SW480 (cell line): ENCODE data around the gene FANCD2.
A peak's percentile ranks its signal among the peaks of the same experiment; 100 is the strongest.
"Not testable (repeated sequence)": the region's sequence is repeated elsewhere in the genome, so short reads cannot be mapped to it uniquely, and the experiment has no call there.

Source experiments
- DNase-seq: peaks from one replicate; pipeline ENCODE4 v3.0.0-alpha.2; 2016; ENCODE audit warnings: low spot score

Gene FANCD2

GRCh38 chr3:10108091-10108490, 81.9 kb downstream of the FANCD2 start, which contains the start of gene FANCD2OS:
FANCD2OS (minus strand) TSS chr3:10108255; CDS start chr3:10104774, 3,481 bp downstream.
- DNase-seq: no peak

DNA sequence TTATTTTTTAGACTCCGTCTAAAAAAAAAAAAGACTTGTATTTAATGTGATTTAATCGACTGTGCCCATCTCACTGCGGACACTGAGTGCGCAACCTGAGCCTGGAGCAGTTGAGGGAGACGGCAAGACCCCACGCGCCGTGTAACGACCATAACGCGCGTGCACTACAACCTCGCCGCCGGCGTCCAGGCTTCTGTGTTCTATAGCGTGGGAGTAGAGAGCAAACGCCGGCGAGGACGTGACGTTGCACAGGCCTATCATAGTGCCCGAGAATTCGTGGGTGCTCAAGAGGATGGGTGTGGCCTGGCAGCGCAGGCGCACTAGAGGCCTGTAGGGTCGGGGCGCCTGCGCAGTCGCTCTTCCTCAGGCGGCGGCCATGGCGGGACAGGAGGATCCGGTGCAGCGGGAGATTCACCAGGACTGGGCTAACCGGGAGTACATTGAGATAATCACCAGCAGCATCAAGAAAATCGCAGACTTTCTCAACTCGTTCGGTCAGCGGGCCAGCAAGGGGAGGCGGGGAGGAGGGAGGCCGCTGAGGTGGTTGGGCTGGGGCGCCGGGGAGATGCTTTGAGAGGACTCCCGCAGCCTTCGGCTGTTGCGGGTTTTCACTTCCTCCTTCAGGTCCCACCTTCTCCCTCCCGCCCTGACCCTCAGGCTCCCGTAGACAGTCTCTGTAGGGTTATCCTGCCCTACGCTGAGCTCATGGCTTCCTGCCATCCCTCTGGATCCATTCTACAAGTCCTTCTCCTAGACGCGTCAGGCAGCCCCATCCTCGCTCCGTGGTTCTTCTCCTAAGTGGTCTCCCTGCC, 89.3 kb downstream of the FANCD2 start, which contains the start of gene BRK1:
TSS of gene BRK1 (plus strand) at position 350 of the 812 bp plus-strand sequence. CDS start at position 377, 27 bp downstream.
- DNase-seq: peak; percentile 96

GRCh38 chr3:10116138-10116460, 89.9 kb downstream of the FANCD2 start:
- peak; percentile 6 for DNase-seq

- DNase-seq: no peak
Observed at GRCh38 chr3:10116928-10117327, 90.7 kb downstream of the FANCD2 start.

DNA sequence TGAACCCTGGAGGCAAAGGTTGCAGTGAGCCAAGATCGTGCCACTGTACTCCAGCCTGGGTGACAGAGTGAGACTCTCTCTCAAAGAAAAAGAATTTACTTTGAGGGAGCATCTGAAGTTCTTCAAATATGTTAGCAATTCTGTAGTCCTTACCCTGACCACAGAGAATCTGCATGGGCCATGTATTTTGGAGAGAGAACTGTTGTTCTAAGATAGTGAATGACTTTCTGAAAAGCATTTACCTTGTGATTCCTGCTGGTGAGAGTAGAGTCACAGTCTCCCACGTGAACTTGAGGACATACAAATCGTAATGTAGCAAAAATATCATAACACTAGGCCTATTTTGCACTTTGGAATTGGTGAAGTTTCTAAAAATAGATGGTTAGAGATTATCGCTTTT, 93.1 kb downstream of the FANCD2 start:
- DNase-seq: no peak

GRCh38 chr3:10121064-10121463, 94.8 kb downstream of the FANCD2 start:
- no peak for DNase-seq

- no peak for DNase-seq
Observed at GRCh38 chr3:10122724-10123123, 96.5 kb downstream of the FANCD2 start.

DNA sequence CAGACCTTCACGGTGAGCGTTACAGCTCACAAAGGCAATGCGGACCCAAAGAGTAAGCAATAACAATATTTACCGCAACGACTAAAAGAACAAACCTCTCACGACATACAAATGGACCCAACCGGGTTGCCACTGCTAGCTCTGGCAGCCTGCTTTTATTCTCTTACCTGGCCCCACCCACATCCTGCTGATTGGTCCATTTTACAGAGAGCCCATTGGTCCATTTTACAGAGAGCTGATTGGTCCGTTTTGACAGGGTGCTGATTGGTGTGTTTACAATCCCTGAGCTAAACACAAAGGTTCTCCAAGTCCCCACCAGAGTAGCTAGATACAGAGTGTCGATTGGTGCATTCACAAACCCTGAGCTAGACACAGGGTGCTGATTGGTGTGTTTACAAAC, 109.6 kb downstream of the FANCD2 start:
- DNase-seq: not testable (repeated sequence)

DNA sequence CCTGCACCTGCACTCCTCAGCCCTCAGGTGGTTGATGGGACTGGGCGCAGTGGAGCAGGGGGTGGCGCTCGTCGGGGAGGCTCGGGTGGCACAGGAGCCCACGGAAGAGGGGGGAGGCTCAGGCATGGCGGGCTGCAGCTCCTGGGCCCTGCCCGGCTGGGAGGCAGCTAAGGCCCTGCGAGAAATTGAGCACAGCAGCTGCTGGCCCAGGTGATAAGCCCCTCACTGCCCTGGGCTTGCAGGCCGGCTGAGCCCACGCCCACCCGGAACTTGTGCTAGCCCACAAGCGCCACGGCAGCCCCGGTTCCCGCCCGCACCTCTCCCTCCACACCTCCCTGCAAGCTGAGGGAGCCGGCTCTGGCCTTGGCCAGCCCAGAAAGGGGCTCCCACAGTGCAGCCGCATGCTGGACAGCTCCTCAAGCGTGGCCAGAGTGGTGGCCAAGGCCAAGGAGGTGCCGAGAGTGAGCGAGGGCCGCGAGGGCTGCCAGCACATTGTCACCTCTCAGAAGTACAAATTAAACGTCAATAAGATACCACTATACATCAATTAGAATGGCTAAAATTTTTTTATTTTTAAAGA, 110.3 kb downstream of the FANCD2 start:
- DNase-seq: no peak

GRCh38 chr3:10137178-10137577, 110.9 kb downstream of the FANCD2 start:
- no peak for DNase-seq

GRCh38 chr3:10140996-10141546, 114.8 kb downstream of the FANCD2 start:
- no peak for DNase-seq

DNA sequence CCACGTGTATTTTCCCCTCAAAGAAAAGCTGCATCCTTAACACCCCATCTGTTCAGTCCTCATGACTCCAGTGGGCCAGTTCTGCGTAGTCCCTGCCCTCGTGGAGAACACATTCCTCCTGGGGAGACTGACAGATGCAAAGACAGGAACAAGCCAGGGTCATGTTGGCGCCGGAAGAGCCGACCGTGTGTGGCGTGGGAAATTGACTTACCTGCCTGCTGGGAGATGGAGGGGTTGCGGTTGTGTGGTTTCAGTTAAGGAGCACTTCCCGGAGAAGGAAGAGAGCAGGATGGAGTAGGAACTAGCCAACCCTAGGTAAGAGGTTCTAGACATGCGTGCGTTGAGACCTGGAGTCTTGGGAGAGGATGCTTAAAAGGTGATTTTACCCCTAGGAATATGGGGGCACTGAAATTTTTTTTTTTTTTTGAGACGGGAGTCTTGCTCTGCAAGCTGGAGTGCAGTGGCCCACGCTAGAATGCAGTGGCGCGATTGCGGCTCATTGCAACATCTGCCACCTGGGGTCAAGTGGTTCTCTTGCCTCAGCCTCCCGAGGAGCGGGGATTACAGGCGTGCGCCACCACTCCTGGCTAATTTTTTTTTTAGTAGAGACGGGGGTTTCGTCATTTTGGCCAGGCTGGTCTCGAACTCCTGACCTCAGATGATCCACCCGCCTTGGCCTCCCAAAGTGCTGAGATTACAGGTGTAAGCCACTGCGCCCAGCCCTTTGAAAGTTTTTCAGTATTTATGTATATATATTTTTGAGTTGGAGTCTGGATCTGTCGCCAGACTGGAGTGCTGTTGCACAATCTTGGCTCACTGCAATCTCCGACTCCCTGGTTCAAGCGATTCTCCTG, 116.7 kb downstream of the FANCD2 start:
- DNase-seq: peak; percentile 28

GRCh38 chr3:10145685-10146084, 119.4 kb downstream of the FANCD2 start:
- no peak for DNase-seq

GRCh38 chr3:10149226-10149625, 123.0 kb downstream of the FANCD2 start:
- DNase-seq: no peak

DNA sequence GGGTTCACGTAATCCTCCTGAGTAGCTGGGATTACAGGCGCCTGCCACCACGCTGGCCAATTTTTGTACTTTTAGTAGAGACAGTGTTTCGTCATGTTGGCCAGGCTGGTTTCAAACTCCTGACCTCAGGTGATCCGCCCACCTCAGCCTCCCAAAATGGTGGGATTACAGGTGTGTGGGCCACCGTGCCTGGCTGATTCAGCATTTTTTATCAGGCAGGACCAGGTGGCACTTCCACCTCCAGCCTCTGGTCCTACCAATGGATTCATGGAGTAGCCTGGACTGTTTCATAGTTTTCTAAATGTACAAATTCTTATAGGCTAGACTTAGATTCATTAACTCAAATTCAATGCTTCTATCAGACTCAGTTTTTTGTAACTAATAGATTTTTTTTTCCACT, 124.8 kb downstream of the FANCD2 start:
- no peak for DNase-seq
